ENCODE measurements around the gene TRAK2. TPM values are rescaled to one million over a fixed set of nuclear protein-coding genes. Genes with fewer than 3 reads are reported as not detected.

TRAK2 gene
- total RNA-seq, 1 experiment from 2014 or later, result 30.1 TPM

- peak overlapping the region; percentile 87 for H3K27ac ChIP-seq (ENCODE audit: low read depth, low read length, poor library complexity, severe bottlenecking)
- TF ChIP-seq CTCF (conservative IDR thresholded peaks at IDR 0.05; ENCODE audit: low read depth, low read length) (no peak), EZH2 (IDR thresholded peaks at IDR 0.05; ENCODE audit: borderline replicate concordance, low read depth, low read length, poor library complexity, severe bottlenecking) (no peak)
- no TSS peak for BruUV-seq (replicated peaks)
- H3K4me1 ChIP-seq (ENCODE audit: insufficient read depth, low read length, poor library complexity, severe bottlenecking), result peaks cover 51% of the 10 kb centered on the region
- CTCF ChIA-PET, result no interaction called here
- no peak overlapping the region for H3K4me3 ChIP-seq (ENCODE audit: low read depth, low read length, poor library complexity, severe bottlenecking)
- H3K36me3 ChIP-seq (ENCODE audit: insufficient read depth, low read length, poor library complexity, severe bottlenecking), result no peaks in the 10 kb centered on the region
- no peak for DNase-seq (ENCODE audit: low spot score)
- POLR2A ChIA-PET (ENCODE audit: low non-redundant PET), result no interaction called here
- intact Hi-C loops (cut with micrococcal nuclease; ENCODE audit: unreplicated experiment), result no loop called here
- H3K27me3 ChIP-seq (replicated peaks; ENCODE audit: insufficient read depth, low read depth, low read length, poor library complexity), result no peaks in the 10 kb centered on the region
- H3K9me3 ChIP-seq (ENCODE audit: low read depth, low read length, poor library complexity, severe bottlenecking), result no peaks in the 10 kb centered on the region
Observed at GRCh38 chr2:201433394-201433995, 17.8 kb downstream of the TRAK2 start.

DNA sequence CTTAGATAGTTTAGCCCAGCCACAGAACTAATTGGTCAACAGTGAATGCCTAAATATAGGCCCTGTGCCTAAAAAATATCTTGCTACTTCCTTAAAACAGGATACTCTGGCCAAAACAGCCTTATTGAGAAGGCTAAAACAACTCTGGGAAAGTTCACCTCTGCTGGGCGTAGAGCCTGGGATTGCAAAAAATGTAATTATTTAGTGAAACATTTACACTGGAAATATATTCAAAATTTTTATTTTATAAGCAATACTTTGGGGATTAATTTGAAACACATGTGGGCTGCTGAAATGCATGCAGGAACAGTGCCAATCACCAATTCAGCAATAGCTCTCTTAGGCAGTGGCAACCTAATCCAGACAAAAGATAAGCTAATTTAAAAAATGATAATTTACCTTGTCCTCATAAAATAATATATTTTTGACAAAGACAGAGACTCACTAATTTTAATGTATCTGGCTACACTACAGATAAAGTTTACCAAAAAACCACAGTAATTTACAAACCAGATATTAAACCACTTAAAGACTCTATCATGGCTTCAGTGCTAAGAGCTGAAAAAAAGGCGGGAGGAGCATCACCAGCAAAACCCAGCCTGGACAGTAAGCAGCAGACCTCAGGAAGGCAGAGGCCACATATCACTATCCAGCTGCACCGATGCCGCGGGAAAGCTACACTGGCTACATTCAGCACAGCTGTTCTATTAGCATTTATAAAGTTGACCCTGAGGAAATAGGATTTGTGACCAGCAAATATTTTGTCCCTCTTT, 18.5 kb downstream of the TRAK2 start:
- BruUV-seq (replicated peaks), result no TSS peak
- Histone ChIP-seq H3K27me3 (replicated peaks; ENCODE audit: insufficient read depth, low read depth, low read length, poor library complexity) (no peaks in the 10 kb centered on the region), H3K9me3 (ENCODE audit: low read depth, low read length, poor library complexity, severe bottlenecking) (no peaks in the 10 kb centered on the region), H3K4me1 (ENCODE audit: insufficient read depth, low read length, poor library complexity, severe bottlenecking) (peaks cover 51% of the 10 kb centered on the region), H3K27ac (ENCODE audit: low read depth, low read length, poor library complexity, severe bottlenecking) (peak overlapping the region; percentile 87), H3K36me3 (ENCODE audit: insufficient read depth, low read length, poor library complexity, severe bottlenecking) (no peaks in the 10 kb centered on the region), H3K4me3 (ENCODE audit: low read depth, low read length, poor library complexity, severe bottlenecking) (no peak overlapping the region)
- CTCF ChIA-PET, result interaction anchor here (0.6 kb wide), 1 partner anchor 44 kb away, joined by 3 read pairs; no protein-coding TSS in a partner anchor
- DNase-seq (ENCODE audit: low spot score), result peak; percentile 70
- intact Hi-C loops (cut with micrococcal nuclease; ENCODE audit: unreplicated experiment), result no loop called here
- POLR2A ChIA-PET (ENCODE audit: low non-redundant PET), result no interaction called here
- TF ChIP-seq EZH2 (IDR thresholded peaks at IDR 0.05; ENCODE audit: borderline replicate concordance, low read depth, low read length, poor library complexity, severe bottlenecking) (no peak), CTCF (conservative IDR thresholded peaks at IDR 0.05; ENCODE audit: low read depth, low read length) (no peak)

DNA sequence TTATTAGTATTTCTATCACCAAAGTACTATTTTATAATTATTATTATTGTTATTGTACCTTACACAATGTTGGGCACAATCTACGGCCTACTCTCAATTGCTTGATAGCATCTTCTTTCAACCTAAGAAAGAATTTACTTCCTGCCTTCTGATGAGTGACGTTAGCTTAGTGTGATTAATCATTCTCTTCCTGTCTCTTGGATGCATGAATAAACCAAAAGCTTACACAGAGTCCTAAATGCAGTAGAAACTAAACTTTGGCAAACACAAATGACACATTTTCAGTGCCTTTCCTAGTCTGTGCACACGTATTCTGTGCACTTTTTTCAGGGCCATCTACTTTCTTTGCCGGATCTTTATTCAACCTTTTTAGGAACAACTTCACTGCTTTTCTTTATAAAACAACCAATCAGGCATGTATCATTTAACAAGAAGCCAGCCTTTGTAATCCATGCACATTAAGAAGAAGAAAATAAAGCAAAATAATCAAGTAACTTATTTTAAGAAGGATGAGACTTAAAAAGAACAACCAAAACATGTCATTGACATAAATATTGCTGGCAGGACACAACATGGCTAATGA, 19.1 kb downstream of the TRAK2 start:
- no peaks in the 10 kb centered on the region for H3K9me3 ChIP-seq (ENCODE audit: low read depth, low read length, poor library complexity, severe bottlenecking)
- CTCF ChIA-PET, result interaction anchor here (0.6 kb wide), 1 partner anchor 44 kb away, joined by 3 read pairs; no protein-coding TSS in a partner anchor
- no peaks in the 10 kb centered on the region for H3K27me3 ChIP-seq (replicated peaks; ENCODE audit: insufficient read depth, low read depth, low read length, poor library complexity)
- DNase-seq (ENCODE audit: low spot score), result peak; percentile 89
- BruUV-seq (replicated peaks), result no TSS peak
- intact Hi-C loops (cut with micrococcal nuclease; ENCODE audit: unreplicated experiment), result no loop called here
- POLR2A ChIA-PET (ENCODE audit: low non-redundant PET), result no interaction called here
- H3K4me3 ChIP-seq (ENCODE audit: low read depth, low read length, poor library complexity, severe bottlenecking), result no peak overlapping the region
- peaks cover 51% of the 10 kb centered on the region for H3K4me1 ChIP-seq (ENCODE audit: insufficient read depth, low read length, poor library complexity, severe bottlenecking)
- H3K27ac ChIP-seq (ENCODE audit: low read depth, low read length, poor library complexity, severe bottlenecking), result peak overlapping the region; percentile 87
- TF ChIP-seq EZH2 (IDR thresholded peaks at IDR 0.05; ENCODE audit: borderline replicate concordance, low read depth, low read length, poor library complexity, severe bottlenecking) (no peak), CTCF (conservative IDR thresholded peaks at IDR 0.05; ENCODE audit: low read depth, low read length) (no peak)
- no peaks in the 10 kb centered on the region for H3K36me3 ChIP-seq (ENCODE audit: insufficient read depth, low read length, poor library complexity, severe bottlenecking)
